A549 (cell line): ENCODE results near the gene POLR2L.

Source experiments
- CHD4 ChIP-seq: fragments of 200-600 bp; sonication (generic); IDR thresholded peaks from 2 replicates; pipeline ENCODE4 v1.6.1; 2016; ENCODE audit warnings: antibody characterized with exemption, mild to moderate bottlenecking, borderline replicate concordance
- KDM1A ChIP-seq: fragments of 200-600 bp; sonication (generic); IDR thresholded peaks from 2 replicates; pipeline ENCODE4 v1.6.1; 2016; ENCODE audit warnings: low read depth, mild to moderate bottlenecking
- MYC ChIP-seq: IDR thresholded peaks from 2 replicates; pipeline ENCODE4 v1.6.1; 2012; ENCODE audit warnings: mild to moderate bottlenecking, inconsistent platforms, low read length, improper control_type of control experiment, borderline replicate concordance
- POLR2A ChIP-seq: IDR thresholded peaks from 2 replicates; pipeline ENCODE4 v1.6.1; 2012; ENCODE audit warnings: mild to moderate bottlenecking, low read length
- RFX5 ChIP-seq: fragments of 450-650 bp; IDR thresholded peaks from 2 replicates; pipeline ENCODE4 v1.7.1; 2014; ENCODE audit warnings: antibody characterized with exemption, mild to moderate bottlenecking, moderate library complexity
- SMC3 ChIP-seq: fragments of >200 bp; sonication (Bioruptor Twin); formaldehyde crosslinking; IDR thresholded peaks from 3 replicates; pipeline ENCODE4 v1.6.1; 2018; ENCODE audit warnings: inconsistent platforms
- TF ChIP-seq, protein P1 (sequence below): fragments of >200 bp; sonication (Bioruptor Twin); formaldehyde crosslinking; IDR thresholded peaks from 3 replicates; pipeline ENCODE4 v1.5.1; 2016
- TF ChIP-seq, protein P2 (sequence below): fragments of 450-650 bp; IDR thresholded peaks from 2 replicates; pipeline ENCODE4 v1.6.1; 2014; ENCODE audit warnings: antibody characterized with exemption
- TF ChIP-seq, protein P3 (sequence below): fragments of 150-350 bp; IDR thresholded peaks from 2 replicates; pipeline ENCODE4 v1.6.1; 2014; ENCODE audit warnings: low read depth, mild to moderate bottlenecking, low read length

DNA sequence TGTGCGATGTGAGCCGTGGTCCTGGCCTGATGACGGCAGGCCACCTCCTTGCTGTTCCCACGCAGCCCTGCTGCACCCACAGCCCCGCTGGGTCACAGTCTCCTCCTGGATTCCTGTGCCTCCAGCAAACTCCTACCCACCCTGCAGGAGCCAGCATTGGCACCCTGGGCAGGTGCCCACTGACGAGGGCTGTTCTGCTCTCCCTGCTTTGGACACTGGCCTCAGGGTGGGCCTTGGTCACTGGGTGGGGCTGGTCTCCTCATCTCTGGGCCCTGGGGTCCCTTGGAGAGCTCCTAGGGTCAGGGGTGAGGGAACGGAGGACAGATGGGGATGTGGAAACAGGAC is 13.0 kb upstream of the POLR2L start:
- TF ChIP-seq, protein P1, sequence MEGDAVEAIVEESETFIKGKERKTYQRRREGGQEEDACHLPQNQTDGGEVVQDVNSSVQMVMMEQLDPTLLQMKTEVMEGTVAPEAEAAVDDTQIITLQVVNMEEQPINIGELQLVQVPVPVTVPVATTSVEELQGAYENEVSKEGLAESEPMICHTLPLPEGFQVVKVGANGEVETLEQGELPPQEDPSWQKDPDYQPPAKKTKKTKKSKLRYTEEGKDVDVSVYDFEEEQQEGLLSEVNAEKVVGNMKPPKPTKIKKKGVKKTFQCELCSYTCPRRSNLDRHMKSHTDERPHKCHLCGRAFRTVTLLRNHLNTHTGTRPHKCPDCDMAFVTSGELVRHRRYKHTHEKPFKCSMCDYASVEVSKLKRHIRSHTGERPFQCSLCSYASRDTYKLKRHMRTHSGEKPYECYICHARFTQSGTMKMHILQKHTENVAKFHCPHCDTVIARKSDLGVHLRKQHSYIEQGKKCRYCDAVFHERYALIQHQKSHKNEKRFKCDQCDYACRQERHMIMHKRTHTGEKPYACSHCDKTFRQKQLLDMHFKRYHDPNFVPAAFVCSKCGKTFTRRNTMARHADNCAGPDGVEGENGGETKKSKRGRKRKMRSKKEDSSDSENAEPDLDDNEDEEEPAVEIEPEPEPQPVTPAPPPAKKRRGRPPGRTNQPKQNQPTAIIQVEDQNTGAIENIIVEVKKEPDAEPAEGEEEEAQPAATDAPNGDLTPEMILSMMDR = no peak
- TF ChIP-seq SMC3 = no peak
- no peak for TF ChIP-seq POLR2A
- no peak for TF ChIP-seq KDM1A
- no peak for TF ChIP-seq RFX5
- TF ChIP-seq, protein P2, sequence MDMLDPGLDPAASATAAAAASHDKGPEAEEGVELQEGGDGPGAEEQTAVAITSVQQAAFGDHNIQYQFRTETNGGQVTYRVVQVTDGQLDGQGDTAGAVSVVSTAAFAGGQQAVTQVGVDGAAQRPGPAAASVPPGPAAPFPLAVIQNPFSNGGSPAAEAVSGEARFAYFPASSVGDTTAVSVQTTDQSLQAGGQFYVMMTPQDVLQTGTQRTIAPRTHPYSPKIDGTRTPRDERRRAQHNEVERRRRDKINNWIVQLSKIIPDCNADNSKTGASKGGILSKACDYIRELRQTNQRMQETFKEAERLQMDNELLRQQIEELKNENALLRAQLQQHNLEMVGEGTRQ = no peak
- no peak for TF ChIP-seq CHD4
- no peak for TF ChIP-seq MYC
- TF ChIP-seq, protein P3, sequence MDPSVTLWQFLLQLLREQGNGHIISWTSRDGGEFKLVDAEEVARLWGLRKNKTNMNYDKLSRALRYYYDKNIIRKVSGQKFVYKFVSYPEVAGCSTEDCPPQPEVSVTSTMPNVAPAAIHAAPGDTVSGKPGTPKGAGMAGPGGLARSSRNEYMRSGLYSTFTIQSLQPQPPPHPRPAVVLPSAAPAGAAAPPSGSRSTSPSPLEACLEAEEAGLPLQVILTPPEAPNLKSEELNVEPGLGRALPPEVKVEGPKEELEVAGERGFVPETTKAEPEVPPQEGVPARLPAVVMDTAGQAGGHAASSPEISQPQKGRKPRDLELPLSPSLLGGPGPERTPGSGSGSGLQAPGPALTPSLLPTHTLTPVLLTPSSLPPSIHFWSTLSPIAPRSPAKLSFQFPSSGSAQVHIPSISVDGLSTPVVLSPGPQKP = no peak
